Measurements from ENCODE around the gene TPM1.

TPM1 gene

DNA sequence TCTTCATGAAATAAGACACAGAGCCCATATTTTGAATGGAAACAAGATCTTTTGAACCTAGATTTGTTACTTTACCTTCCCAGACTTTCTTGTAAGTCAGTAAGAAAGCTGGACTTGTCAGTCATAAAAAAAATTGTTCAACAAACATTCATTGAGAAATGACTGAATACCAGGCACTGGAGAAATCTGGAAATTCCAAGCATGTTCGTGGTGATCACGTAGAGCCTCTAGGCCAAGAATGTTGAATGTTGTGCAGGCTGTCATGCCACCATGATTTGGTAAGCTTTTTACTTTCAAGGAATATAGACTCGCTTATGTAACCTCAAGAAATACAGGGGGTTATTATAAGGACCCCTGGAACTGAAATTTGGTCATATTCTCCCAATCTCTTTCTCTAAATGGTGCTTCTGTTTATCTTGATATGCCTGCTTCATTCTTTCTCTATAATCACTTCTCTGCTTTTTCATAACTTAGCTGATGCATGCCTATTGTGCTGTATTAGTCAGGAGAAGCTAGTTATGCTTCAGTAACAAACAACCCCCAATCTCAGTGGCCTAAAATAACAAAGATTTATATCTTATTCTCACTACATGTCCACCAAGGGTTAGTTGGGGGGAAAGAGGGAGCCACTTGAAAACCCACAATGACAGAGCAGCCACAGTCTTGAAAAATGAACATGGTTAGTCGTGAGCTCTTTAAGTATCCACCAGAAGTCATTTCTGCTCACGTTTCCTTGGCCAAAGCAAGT lies 3.4 kb upstream of the TPM1 start:
- TF ChIP-seq, protein P1, sequence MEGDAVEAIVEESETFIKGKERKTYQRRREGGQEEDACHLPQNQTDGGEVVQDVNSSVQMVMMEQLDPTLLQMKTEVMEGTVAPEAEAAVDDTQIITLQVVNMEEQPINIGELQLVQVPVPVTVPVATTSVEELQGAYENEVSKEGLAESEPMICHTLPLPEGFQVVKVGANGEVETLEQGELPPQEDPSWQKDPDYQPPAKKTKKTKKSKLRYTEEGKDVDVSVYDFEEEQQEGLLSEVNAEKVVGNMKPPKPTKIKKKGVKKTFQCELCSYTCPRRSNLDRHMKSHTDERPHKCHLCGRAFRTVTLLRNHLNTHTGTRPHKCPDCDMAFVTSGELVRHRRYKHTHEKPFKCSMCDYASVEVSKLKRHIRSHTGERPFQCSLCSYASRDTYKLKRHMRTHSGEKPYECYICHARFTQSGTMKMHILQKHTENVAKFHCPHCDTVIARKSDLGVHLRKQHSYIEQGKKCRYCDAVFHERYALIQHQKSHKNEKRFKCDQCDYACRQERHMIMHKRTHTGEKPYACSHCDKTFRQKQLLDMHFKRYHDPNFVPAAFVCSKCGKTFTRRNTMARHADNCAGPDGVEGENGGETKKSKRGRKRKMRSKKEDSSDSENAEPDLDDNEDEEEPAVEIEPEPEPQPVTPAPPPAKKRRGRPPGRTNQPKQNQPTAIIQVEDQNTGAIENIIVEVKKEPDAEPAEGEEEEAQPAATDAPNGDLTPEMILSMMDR (IDR thresholded peaks at IDR 0.05): no peak

DNA sequence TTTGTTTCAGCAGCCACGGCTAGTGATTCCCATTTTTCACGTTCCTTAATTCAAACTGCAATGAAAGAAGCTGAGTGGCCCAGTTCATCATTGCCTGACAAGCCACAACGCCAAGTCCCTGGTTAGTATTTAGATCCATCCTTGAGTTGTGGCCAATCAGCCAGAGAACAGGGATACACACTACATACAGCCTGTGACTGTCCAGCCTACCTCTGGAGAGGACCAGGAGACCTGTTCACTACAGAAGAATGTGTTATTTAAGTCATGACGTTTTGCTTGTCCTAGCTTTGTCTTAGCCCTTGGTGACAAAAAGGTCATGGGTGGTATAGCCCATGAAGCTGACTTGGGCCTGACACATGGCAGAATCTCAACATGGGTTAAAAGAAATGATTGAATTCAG lies 2.7 kb upstream of the TPM1 start:
- TF ChIP-seq, protein P1 (IDR thresholded peaks at IDR 0.05): no peak

DNA sequence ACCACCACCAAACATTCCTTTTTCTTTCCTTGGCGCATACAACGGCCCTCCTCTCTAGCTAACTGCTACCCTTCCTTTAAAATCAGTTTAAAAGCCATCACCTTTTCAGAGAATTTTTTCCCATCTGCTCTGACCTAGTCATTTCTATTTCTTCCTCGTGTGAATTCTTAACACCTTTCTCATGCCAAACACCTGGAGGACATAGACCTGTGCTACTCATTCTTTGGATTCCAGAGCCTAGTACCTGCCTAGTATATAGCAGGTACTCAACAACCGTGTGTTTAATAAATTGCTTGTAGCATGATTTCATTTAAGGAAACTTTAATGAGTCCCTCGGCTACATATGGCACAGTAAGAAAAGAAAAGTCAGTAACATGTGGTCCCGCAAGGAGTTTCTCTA lies 2.0 kb upstream of the TPM1 start:
- TF ChIP-seq, protein P1 (IDR thresholded peaks at IDR 0.05): no peak

DNA sequence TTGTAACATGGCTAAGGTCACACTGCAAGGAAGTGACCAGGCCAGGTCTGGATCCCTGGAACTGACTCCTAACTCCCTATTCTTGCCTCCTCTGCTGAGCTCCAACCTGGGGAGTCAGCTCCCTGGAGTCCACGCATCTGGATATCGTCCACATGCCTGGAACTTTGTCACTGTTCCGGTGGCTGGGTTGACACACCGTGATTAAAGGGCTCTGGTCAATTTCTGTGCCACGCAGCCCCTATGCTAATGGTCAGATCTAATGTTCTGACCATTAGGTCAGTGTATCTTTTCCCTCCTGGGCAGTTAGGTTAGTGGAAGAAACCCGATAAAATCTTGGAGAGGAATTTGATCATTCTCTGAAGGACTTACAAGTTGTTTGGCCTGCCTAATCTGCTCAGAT lies 1.6 kb upstream of the TPM1 start:
- TF ChIP-seq, protein P1 (IDR thresholded peaks at IDR 0.05): no peak

DNA sequence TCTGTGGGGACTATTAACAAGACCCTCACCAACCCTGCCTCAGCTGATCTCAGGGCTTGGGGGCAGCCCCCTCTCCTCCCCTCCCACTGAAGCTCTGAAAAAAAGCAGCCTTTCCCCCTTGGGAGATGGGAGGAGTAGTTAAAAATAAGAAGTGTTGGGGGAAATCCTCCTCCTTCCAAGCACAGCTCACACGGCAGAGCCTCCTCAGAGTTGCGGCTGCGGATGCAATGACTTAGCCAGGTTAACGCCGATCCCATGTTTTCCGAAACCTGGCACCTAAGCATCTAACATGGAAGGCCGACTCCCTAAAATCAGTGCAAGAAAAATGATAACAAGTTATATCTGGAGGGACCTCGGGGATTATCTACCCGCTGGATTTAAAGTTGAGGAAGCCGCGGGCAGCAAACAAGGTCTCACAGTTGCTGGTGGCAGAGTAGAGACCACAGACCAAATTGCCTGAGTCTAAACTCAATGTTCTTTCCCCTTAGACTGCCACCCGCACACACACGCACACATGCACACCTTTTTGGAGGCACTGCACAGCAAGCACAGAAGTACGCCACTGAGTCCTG lies 1.1 kb upstream of the TPM1 start:
- TF ChIP-seq, protein P1 (IDR thresholded peaks at IDR 0.05): no peak

DNA sequence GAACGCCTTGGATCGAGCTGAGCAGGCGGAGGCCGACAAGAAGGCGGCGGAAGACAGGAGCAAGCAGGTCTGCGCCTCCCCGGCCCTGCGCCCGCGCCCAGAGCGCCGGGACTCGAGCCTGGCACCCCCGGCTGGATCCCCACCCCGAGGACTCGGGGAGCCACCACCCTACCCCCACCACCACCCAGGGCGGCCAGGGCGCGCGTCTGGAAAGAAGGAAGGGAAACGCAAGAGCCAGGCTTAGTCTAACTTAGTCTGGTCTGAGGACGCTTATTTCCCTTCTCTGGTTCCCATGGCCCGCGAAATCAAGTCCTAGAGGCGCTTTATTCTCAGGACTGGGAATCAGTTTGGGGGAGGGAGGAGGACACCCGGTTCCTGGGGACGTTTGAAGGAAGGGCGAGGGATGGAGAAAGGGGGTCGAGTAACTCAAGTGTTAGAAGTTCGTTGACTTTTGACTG lies 359 bp downstream of the TPM1 start:
- TF ChIP-seq, protein P1 (IDR thresholded peaks at IDR 0.05): no peak

DNA sequence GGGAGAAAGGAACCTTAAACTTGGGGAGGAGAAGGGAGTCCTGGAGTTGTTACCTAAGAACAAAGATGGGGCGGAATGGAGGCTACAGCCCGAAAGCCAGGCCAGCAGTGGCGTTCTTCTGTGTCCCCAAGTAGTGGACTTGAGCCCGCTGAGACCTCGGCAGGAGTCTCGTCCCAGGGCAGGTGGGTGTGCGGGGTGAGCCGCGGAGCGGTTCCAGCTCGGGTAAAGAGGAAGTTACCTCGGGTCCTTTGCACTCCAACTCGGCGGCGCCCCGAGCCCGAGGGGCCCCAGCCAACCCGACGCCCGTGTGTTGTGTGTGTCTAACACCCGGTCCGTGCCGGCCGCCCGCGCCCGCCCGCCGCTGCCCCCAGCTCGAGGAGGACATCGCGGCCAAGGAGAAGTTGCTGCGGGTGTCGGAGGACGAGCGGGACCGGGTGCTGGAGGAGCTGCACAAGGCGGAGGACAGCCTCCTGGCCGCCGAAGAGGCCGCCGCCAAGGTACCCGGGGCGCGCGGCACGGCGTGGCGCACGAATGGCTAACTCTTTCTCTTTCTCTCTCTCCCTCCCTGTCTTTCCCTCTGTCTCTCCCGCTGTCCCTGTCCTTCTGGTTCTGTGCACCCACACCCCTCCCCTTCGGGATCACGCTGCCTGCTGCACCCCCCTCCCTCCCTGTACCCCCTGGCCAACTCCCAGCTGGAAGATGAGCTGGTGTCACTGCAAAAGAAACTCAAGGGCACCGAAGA lies 959 bp downstream of the TPM1 start:
- TF ChIP-seq, protein P1 (IDR thresholded peaks at IDR 0.05): no peak

Data from LNCAP (cell line).